Sciatic nerve (tissue), 2 donors: ENCODE measurements around the gene SATL1. TPM values are rescaled to one million over a fixed set of nuclear protein-coding genes. Genes with fewer than 3 reads are reported as not detected.
"Not testable (repeated sequence)": the region's sequence is repeated elsewhere in the genome, so short reads cannot be mapped to it uniquely, and the experiment has no call there.

Experiments used
- ATAC-seq: fragments of 200-7000 bp; cut with Tn5 transposase; one replicate; pipeline ENCODE4 v1.9.1; 2020; ENCODE audit warnings: mild to moderate bottlenecking, moderate library complexity
- DNase-seq: peaks from one replicate; pipeline ENCODE4 v3.0.0-alpha.2; 2020; ENCODE audit warnings: low spot score
- intact Hi-C: fragments of 100-400 bp; cut with DNase I; formaldehyde crosslinking; loops from one replicate; pipeline ENCODE4 v1.14.2; 2022
- total RNA-seq: library from RNA; stranded (reverse); fragmentation: NEBNext Ultra II Directional; extraction: Animal tissue kit (Norgen Biotek cat#: 25700); gene quantifications from one replicate; pipeline ENCODE4 v1.2.1, GENCODE V29; 2021
- donor health status: DM: no; HTN: no; CAD: no.
- donor health status: DM: no; HTN: no; CAD: no.

SATL1 gene
- total RNA-seq, 1 donor from 2014 or later, result not detected

GRCh38 chrX:85112293-85112692, 131.3 kb downstream of the SATL1 start:
- no peak for DNase-seq
- ATAC-seq, result no peak
- intact Hi-C loops, result no loop called here

- intact Hi-C loops, result no loop called here
- DNase-seq (no peak), ATAC-seq (no peak)
Observed at GRCh38 chrX:85111347-85111746, 132.2 kb downstream of the SATL1 start.

- DNase-seq, result no peak
- intact Hi-C loops, result no loop called here
- ATAC-seq, result no peak
Observed at GRCh38 chrX:85109235-85109634, 134.3 kb downstream of the SATL1 start.

- intact Hi-C loops, result no loop called here
- ATAC-seq, result no peak
- no peak for DNase-seq
Observed at GRCh38 chrX:85108165-85108564, 135.4 kb downstream of the SATL1 start.

GRCh38 chrX:85107407-85107806, 136.2 kb downstream of the SATL1 start:
- DNase-seq (no peak), ATAC-seq (no peak)
- intact Hi-C loops, result no loop called here

- DNase-seq, result no peak
- no peak for ATAC-seq
- intact Hi-C loops, result no loop called here
Observed at GRCh38 chrX:85089321-85089840, 154.2 kb downstream of the SATL1 start.

GRCh38 chrX:85084770-85085393, 158.7 kb downstream of the SATL1 start:
- DNase-seq (no peak), ATAC-seq (no peak)
- intact Hi-C loops, result no loop called here

GRCh38 chrX:85077247-85077646, 166.3 kb downstream of the SATL1 start:
- intact Hi-C loops, DNase-seq, ATAC-seq: not testable (repeated sequence)

- DNase-seq (no peak), ATAC-seq (no peak)
- intact Hi-C loops, result no loop called here
Observed at GRCh38 chrX:85065512-85066198, 177.9 kb downstream of the SATL1 start.

- intact Hi-C loops, result no loop called here
- DNase-seq (no peak), ATAC-seq (no peak)
Observed at GRCh38 chrX:85052636-85053343, 190.8 kb downstream of the SATL1 start.

- DNase-seq, result no peak
- intact Hi-C loops, result no loop called here
Observed at GRCh38 chrX:85052205-85052604, 191.4 kb downstream of the SATL1 start.

GRCh38 chrX:85051627-85052026, 192.0 kb downstream of the SATL1 start:
- no peak for ATAC-seq
- intact Hi-C loops, result no loop called here
- DNase-seq, result no peak

More at GRCh38 chrX:85052205-85052604, 191.4 kb downstream of the SATL1 start:
- ATAC-seq, result no peak

Other genes starting within 250 kb of the SATL1 start
- 20.3 TPM for gene APOOL, start 239.9 kb downstream of the SATL1 start, total RNA-seq
- 3.6 TPM for gene ZNF711, start 212 bp upstream of the SATL1 start, total RNA-seq
- 0.18 TPM for gene POF1B, start 135.9 kb upstream of the SATL1 start, total RNA-seq